ENCODE results near the gene PPP1R13B. TPM values are rescaled to one million over a fixed set of nuclear protein-coding genes. Genes with fewer than 3 reads are reported as not detected.

Gene PPP1R13B
- polyA plus RNA-seq, 1 of the 3 experiments (the other 2 are of a cell fraction) = 5.7 TPM

DNA sequence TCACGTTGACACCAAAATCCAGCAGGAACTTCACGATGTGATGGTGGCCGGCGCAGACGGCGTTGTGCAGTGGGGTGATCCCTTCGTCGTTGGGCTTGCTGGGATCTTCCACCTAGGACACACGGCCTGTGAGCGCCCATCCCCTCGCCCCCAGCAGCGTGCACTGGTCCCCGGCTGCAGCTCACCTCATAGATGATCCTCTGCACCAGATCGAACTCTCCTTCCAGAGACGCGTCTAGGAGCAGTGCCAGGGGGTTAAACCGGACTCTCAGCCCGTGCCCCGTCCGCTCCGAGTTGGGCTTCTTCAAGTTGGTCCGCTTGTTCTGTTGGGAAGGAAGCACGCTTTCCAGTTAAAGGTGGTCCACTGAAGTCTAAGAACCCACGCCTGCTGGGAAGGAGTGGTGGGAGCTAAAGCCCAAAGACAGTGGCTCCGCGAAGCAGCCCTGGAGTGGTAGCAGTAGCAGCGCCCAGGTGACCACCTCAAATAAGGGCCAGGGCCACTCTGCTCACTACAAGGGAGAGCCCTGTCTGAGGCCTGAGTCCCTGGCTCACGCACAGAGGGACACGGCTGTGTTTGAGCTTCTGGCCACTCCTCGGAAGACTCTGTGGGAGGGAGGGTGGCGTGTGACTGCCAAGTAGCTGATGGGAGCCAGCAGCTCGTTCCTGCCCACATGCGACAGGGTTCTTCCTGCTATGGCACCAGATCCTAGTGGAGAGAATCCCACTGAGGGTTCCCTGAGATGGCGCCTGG is 108.5 kb downstream of the PPP1R13B start:
- H4K20me1 ChIP-seq (ENCODE audit: insufficient read depth) = no peaks in the 10 kb centered on the region
- no peak overlapping the region for H3K27ac ChIP-seq (ENCODE audit: low read depth in 2 of 2, low read length in 1 of 2)
- no peak for DNase-seq
- CTCF ChIA-PET = no interaction called here
- no peak overlapping the region for H3K4me3 ChIP-seq (ENCODE audit: low read depth in 2 of 2, low read length in 1 of 2)
- POLR2A ChIA-PET = no interaction called here
- no peaks in the 10 kb centered on the region for H3K9me3 ChIP-seq
- no peak overlapping the region for H2AFZ ChIP-seq (ENCODE audit: low read depth)
- H3K9ac ChIP-seq = no peak overlapping the region
- peaks cover 1 to 36% of the 10 kb centered on the region in 2 experiments for H3K36me3 ChIP-seq (replicated peaks in 1 of 2; ENCODE audit: control insufficient read depth in 1 of 2, insufficient read depth in 2 of 2, low read length in 1 of 2)
- TF ChIP-seq JUND (IDR thresholded peaks at IDR 0.05) = no peak
- TF ChIP-seq NFIC (IDR thresholded peaks at IDR 0.05; ENCODE audit: borderline replicate concordance) = no peak
- no peak for TF ChIP-seq FOSL2 (IDR thresholded peaks at IDR 0.05; ENCODE audit: borderline replicate concordance, low read depth)
- no peak for TF ChIP-seq GABPA (IDR thresholded peaks at IDR 0.05; ENCODE audit: low read depth)
- TF ChIP-seq TCF12 (IDR thresholded peaks at IDR 0.05) = no peak
- TF ChIP-seq EP300 (IDR thresholded peaks at IDR 0.05; ENCODE audit: borderline replicate concordance in 1 of 2, low read depth in 1 of 2, low read length in 1 of 2) = no peak
- no peak for TF ChIP-seq RAD21 (IDR thresholded peaks at IDR 0.05; ENCODE audit: low read length)
- H3K9me2 ChIP-seq = no peaks in the 10 kb centered on the region
- no peaks in the 10 kb centered on the region; a peak in 1 of 4 replicates for H3K4me1 ChIP-seq (ENCODE audit: control insufficient read depth in 1 of 2, insufficient read depth in 2 of 2, low read depth in 1 of 2, low read length in 1 of 2)
- no peaks in the 10 kb centered on the region for H3K79me2 ChIP-seq (ENCODE audit: insufficient read depth)
- H3F3A ChIP-seq (replicated peaks; ENCODE audit: insufficient read depth) = no peaks in the 10 kb centered on the region
- WGBS (ENCODE audit: low lambda C conversion rate) = 94% methylated on average over 34 of the region's 34 CpGs
- no peak overlapping the region for H3K4me2 ChIP-seq
- H3K27me3 ChIP-seq (ENCODE audit: insufficient read depth) = no peaks in the 10 kb centered on the region

DNA sequence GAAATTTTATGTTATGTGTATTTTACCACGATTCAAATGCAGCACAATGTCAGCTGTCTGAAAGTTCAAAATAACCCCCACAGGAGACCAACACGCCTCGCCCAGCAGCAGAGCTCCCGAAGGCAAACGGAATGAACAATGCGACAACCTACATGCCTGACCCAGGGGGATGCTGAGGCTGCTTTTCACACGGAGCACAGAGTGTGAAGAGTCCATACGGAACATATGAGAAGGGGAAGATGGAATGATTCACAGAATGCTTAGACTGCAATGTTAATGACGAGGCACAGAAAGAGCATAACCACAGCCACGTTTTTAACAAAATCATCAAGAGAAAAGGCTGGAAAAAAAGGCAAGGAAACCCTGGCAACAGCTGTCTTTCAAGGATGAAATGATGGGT is 109.2 kb downstream of the PPP1R13B start:
- POLR2A ChIA-PET = no interaction called here
- peaks cover 8 to 43% of the 10 kb centered on the region in 2 experiments for H3K36me3 ChIP-seq (replicated peaks in 1 of 2; ENCODE audit: control insufficient read depth in 1 of 2, insufficient read depth in 2 of 2, low read length in 1 of 2)
- no peak for DNase-seq
- H3K79me2 ChIP-seq (ENCODE audit: insufficient read depth) = no peaks in the 10 kb centered on the region
- H2AFZ ChIP-seq (ENCODE audit: low read depth) = no peak overlapping the region
- no peak overlapping the region for H3K9ac ChIP-seq
- CTCF ChIA-PET = interaction anchor here (1.0 kb wide), 1 partner anchor 17 kb away, joined by 3 read pairs; no protein-coding TSS in a partner anchor
- H3K4me1 ChIP-seq (ENCODE audit: control insufficient read depth in 1 of 2, insufficient read depth in 2 of 2, low read depth in 1 of 2, low read length in 1 of 2) = no peaks in the 10 kb centered on the region; a peak in 1 of 4 replicates
- H3K4me3 ChIP-seq (ENCODE audit: low read depth in 2 of 2, low read length in 1 of 2) = no peak overlapping the region
- no peaks in the 10 kb centered on the region for H4K20me1 ChIP-seq (ENCODE audit: insufficient read depth)
- H3K9me2 ChIP-seq = no peaks in the 10 kb centered on the region
- H3K9me3 ChIP-seq = no peaks in the 10 kb centered on the region
- no peaks in the 10 kb centered on the region for H3F3A ChIP-seq (replicated peaks; ENCODE audit: insufficient read depth)
- no peak overlapping the region for H3K27ac ChIP-seq (ENCODE audit: low read depth in 2 of 2, low read length in 1 of 2)
- TF ChIP-seq RXRA (IDR thresholded peaks at IDR 0.05; ENCODE audit: borderline replicate concordance, low read depth) = no peak
- TF ChIP-seq RCOR1 (IDR thresholded peaks at IDR 0.05; ENCODE audit: low read length) = no peak
- no peak for TF ChIP-seq POLR2AphosphoS5 (IDR thresholded peaks at IDR 0.05; ENCODE audit: low read depth, low read length)
- TF ChIP-seq, protein P1, sequence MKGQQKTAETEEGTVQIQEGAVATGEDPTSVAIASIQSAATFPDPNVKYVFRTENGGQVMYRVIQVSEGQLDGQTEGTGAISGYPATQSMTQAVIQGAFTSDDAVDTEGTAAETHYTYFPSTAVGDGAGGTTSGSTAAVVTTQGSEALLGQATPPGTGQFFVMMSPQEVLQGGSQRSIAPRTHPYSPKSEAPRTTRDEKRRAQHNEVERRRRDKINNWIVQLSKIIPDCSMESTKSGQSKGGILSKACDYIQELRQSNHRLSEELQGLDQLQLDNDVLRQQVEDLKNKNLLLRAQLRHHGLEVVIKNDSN (IDR thresholded peaks at IDR 0.05; ENCODE audit: borderline replicate concordance, low read depth) = no peak
- TF ChIP-seq, protein P2, sequence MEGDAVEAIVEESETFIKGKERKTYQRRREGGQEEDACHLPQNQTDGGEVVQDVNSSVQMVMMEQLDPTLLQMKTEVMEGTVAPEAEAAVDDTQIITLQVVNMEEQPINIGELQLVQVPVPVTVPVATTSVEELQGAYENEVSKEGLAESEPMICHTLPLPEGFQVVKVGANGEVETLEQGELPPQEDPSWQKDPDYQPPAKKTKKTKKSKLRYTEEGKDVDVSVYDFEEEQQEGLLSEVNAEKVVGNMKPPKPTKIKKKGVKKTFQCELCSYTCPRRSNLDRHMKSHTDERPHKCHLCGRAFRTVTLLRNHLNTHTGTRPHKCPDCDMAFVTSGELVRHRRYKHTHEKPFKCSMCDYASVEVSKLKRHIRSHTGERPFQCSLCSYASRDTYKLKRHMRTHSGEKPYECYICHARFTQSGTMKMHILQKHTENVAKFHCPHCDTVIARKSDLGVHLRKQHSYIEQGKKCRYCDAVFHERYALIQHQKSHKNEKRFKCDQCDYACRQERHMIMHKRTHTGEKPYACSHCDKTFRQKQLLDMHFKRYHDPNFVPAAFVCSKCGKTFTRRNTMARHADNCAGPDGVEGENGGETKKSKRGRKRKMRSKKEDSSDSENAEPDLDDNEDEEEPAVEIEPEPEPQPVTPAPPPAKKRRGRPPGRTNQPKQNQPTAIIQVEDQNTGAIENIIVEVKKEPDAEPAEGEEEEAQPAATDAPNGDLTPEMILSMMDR (IDR thresholded peaks at IDR 0.05) = no peak
- TF ChIP-seq, protein P3, sequence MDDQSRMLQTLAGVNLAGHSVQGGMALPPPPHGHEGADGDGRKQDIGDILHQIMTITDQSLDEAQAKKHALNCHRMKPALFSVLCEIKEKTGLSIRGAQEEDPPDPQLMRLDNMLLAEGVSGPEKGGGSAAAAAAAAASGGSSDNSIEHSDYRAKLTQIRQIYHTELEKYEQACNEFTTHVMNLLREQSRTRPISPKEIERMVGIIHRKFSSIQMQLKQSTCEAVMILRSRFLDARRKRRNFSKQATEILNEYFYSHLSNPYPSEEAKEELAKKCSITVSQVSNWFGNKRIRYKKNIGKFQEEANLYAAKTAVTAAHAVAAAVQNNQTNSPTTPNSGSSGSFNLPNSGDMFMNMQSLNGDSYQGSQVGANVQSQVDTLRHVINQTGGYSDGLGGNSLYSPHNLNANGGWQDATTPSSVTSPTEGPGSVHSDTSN (IDR thresholded peaks at IDR 0.05) = no peak
- no peak for TF ChIP-seq CHD2 (IDR thresholded peaks at IDR 0.05; ENCODE audit: low read length, partially characterized antibody)
- no peak for TF ChIP-seq RFX5 (IDR thresholded peaks at IDR 0.05; ENCODE audit: low read length)
- no peaks in the 10 kb centered on the region for H3K27me3 ChIP-seq (ENCODE audit: insufficient read depth)
- 81% methylated on average over 10 of the region's 10 CpGs for WGBS (ENCODE audit: low lambda C conversion rate)
- H3K4me2 ChIP-seq = no peak overlapping the region
